DND-41 (cell line): ENCODE data around the gene EPHA7.

Experiments used
- ATAC-seq: fragments of 200-7000 bp; cut with Tn5 transposase; 3 replicates; pipeline ENCODE4 v1.9.1; 2021; ENCODE audit warnings: low read depth; ENCODE audit not compliant: insufficient read depth
- DNase-seq: peaks from one replicate; pipeline ENCODE4 v3.0.0-alpha.2; 2020
- H2AFZ ChIP-seq: 2 replicates; pipeline ENCODE4 v1.6.0; 2012; ENCODE audit warnings: low read depth, low read length
- H3K27ac ChIP-seq: 2 replicates; pipeline ENCODE4 v1.5.1; 2012; ENCODE audit warnings: low read length, inconsistent platforms
- H3K27me3 ChIP-seq: fragments of 200-600 bp; sonication (generic); 2 replicates; pipeline ENCODE4 v1.6.0; 2012; ENCODE audit warnings: low read length, mild to moderate bottlenecking, inconsistent platforms; ENCODE audit not compliant: insufficient read depth, poor library complexity
- H3K36me3 ChIP-seq: 2 replicates; pipeline ENCODE4 v1.5.1; 2012; ENCODE audit warnings: low read length, inconsistent platforms; ENCODE audit not compliant: insufficient read depth
- H3K4me1 ChIP-seq: 2 replicates; pipeline ENCODE4 v1.5.1; 2012; ENCODE audit warnings: mild to moderate bottlenecking, low read length; ENCODE audit not compliant: insufficient read depth
- H3K4me2 ChIP-seq: 2 replicates; pipeline ENCODE4 v1.6.0; 2012; ENCODE audit warnings: mild to moderate bottlenecking, moderate library complexity, low read length, inconsistent platforms; ENCODE audit not compliant: insufficient read depth
- H3K4me3 ChIP-seq, 2 experiments: fragments of 200-600 bp in 1 of 2; shearing (Covaris generic) in 1 of 2; 2 replicates each; pipeline ENCODE4 v1.5.1; 2012 to 2016; ENCODE audit warnings: inconsistent platforms in 2 of 2, low read length in 2 of 2, mild to moderate bottlenecking in 2 of 2, low read depth in 1 of 2, moderate library complexity in 1 of 2
- H3K79me2 ChIP-seq: 2 replicates; pipeline ENCODE4 v1.6.0; 2012; ENCODE audit warnings: low read length, inconsistent platforms; ENCODE audit not compliant: insufficient read depth
- H3K9ac ChIP-seq: 2 replicates; pipeline ENCODE4 v1.6.0; 2012; ENCODE audit warnings: low read depth, mild to moderate bottlenecking, inconsistent platforms, low read length, moderate library complexity
- H3K9me3 ChIP-seq: 2 replicates; pipeline ENCODE4 v1.5.1; 2012; ENCODE audit warnings: low read length, moderate library complexity, mild to moderate bottlenecking, inconsistent platforms; ENCODE audit not compliant: insufficient read depth, severe bottlenecking
- H4K20me1 ChIP-seq: 2 replicates; pipeline ENCODE4 v1.6.0; 2012; ENCODE audit warnings: low read length; ENCODE audit not compliant: insufficient read depth
- EZH2 ChIP-seq: IDR thresholded peaks from 3 replicates; pipeline ENCODE4 v1.6.1; 2012; ENCODE audit warnings: borderline replicate concordance, low read depth, mild to moderate bottlenecking, moderate library complexity, low read length, inconsistent platforms; ENCODE audit not compliant: severe bottlenecking
- TF ChIP-seq, protein P1 (sequence below): IDR thresholded peaks from 2 replicates; pipeline ENCODE4 v1.5.1; 2012; ENCODE audit warnings: borderline replicate concordance, low read length, moderate library complexity, mild to moderate bottlenecking; ENCODE audit not compliant: poor library complexity, severe bottlenecking; ENCODE audit errors: extremely low read depth

The EPHA7 gene

DNA sequence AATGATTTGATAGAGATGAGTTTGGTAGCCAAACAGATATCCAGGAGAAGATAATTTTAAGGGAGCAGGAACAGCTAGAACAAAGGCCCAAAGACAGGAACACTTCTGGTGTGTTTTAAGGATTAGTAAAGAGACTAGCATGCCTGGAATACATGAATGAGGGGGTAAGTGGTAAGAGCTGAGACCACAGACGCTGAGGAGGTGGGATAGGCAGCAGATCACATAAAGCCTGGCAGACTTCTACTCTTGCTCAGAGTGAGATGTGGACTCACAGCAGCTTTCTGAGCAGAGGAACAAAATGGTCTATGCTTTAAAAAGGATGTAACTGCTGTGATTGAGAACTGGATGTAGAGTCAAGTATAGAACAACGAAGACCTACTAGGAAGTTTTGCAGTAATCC is 100.1 kb downstream of the EPHA7 start:
- no peak overlapping the region for H3K4me3 ChIP-seq
- no peak for DNase-seq
- H3K79me2 ChIP-seq: no peaks in the 10 kb centered on the region
- no peak overlapping the region for H3K9ac ChIP-seq
- no peak overlapping the region for H3K27ac ChIP-seq
- H2AFZ ChIP-seq: no peak overlapping the region
- no peaks in the 10 kb centered on the region for H3K27me3 ChIP-seq
- H3K36me3 ChIP-seq: no peaks in the 10 kb centered on the region
- no peak overlapping the region for H3K4me2 ChIP-seq
- TF ChIP-seq EZH2: no peak
- TF ChIP-seq, protein P1, sequence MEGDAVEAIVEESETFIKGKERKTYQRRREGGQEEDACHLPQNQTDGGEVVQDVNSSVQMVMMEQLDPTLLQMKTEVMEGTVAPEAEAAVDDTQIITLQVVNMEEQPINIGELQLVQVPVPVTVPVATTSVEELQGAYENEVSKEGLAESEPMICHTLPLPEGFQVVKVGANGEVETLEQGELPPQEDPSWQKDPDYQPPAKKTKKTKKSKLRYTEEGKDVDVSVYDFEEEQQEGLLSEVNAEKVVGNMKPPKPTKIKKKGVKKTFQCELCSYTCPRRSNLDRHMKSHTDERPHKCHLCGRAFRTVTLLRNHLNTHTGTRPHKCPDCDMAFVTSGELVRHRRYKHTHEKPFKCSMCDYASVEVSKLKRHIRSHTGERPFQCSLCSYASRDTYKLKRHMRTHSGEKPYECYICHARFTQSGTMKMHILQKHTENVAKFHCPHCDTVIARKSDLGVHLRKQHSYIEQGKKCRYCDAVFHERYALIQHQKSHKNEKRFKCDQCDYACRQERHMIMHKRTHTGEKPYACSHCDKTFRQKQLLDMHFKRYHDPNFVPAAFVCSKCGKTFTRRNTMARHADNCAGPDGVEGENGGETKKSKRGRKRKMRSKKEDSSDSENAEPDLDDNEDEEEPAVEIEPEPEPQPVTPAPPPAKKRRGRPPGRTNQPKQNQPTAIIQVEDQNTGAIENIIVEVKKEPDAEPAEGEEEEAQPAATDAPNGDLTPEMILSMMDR: no peak
- H4K20me1 ChIP-seq: no peaks in the 10 kb centered on the region
- H3K4me1 ChIP-seq: no peaks in the 10 kb centered on the region
- ATAC-seq: no peak
- no peaks in the 10 kb centered on the region for H3K9me3 ChIP-seq

DNA sequence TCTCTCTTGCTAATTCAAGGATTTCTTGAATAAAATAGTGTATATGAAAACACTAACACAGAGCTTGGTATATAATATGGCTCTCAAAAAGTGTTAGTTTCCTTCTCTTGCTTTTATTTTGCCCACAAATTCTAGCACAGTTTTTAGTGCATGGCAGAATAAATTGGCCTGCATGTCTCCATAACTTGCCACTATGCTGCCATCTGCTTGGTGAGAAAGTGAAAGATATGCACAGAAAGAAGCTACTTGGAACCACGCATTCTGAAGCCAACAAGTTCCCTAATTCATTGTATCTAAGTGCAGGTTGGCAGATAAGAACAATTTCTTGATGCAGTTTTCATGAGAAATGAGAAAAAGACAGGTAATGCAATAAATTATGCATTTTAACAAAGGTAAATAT is 101.2 kb downstream of the EPHA7 start:
- TF ChIP-seq, protein P1: no peak
- TF ChIP-seq EZH2: no peak
- Histone ChIP-seq H3K27me3 (no peaks in the 10 kb centered on the region), H3K4me1 (no peaks in the 10 kb centered on the region), H3K4me2 (no peak overlapping the region), H3K9me3 (no peaks in the 10 kb centered on the region), H2AFZ (no peak overlapping the region), H3K9ac (no peak overlapping the region), H3K79me2 (no peaks in the 10 kb centered on the region), H3K36me3 (no peaks in the 10 kb centered on the region), H4K20me1 (no peaks in the 10 kb centered on the region), H3K4me3 (no peak overlapping the region), H3K27ac (no peak overlapping the region)
- no peak for ATAC-seq
- no peak for DNase-seq

DNA sequence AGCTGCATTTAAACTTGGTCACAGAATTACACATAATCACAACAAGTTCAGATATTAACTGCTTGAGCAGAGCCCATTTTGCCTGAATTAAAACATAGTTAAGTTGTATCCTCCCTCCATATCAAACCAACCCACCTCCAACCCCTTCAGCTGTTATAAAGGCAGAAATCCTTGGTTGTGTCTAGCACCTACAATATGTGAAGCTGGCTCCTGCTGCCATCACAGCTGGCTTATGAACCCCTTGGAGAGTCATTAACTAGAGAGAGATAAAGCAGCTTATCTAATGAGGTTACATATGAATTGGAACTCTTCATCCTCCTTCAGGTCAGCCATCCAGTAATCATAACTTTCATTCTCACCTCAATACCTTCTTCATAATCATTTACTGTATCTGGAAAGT is 101.8 kb downstream of the EPHA7 start:
- Histone ChIP-seq H3K9me3 (no peaks in the 10 kb centered on the region), H3K27ac (no peak overlapping the region), H3K27me3 (no peaks in the 10 kb centered on the region), H4K20me1 (no peaks in the 10 kb centered on the region), H3K4me1 (no peaks in the 10 kb centered on the region), H3K4me2 (no peak overlapping the region), H2AFZ (no peak overlapping the region), H3K79me2 (no peaks in the 10 kb centered on the region), H3K36me3 (no peaks in the 10 kb centered on the region), H3K9ac (no peak overlapping the region), H3K4me3 (no peak overlapping the region)
- no peak for TF ChIP-seq EZH2
- TF ChIP-seq, protein P1: no peak
- ATAC-seq (no peak), DNase-seq (no peak)
